Psoas muscle (tissue), 8 donors: Measurements from ENCODE around the gene EGLN2. TPM values are rescaled to one million over a fixed set of nuclear protein-coding genes. Genes with fewer than 3 reads are reported as not detected.
"Not testable (repeated sequence)": the region's sequence is repeated elsewhere in the genome, so short reads cannot be mapped to it uniquely, and the experiment has no call there.

Experiments used
- ATAC-seq, 4 donors: fragments of 200-7000 bp; cut with Tn5 transposase; one replicate each; pipeline ENCODE4 v1.9.1; 2020; ENCODE audit warnings: moderate library complexity in 3 of 4, mild to moderate bottlenecking in 2 of 4
- DNase-seq, 2 donors: peaks; one replicate each; pipeline ENCODE4 v3.0.0-alpha.2; 2020
- H3K27ac ChIP-seq: fragments of 200-600 bp; one replicate; pipeline ENCODE4 v1.8.0; 2022
- H3K27me3 ChIP-seq, 3 donors: fragments of 200-600 bp in 1 of 3; one replicate each; pipeline versions ENCODE4 v1.6.1 to v1.8.0; 2013 to 2022; ENCODE audit warnings: low read length in 2 of 3, mild to moderate bottlenecking in 2 of 3, moderate library complexity in 1 of 3; ENCODE audit not compliant: insufficient read depth in 3 of 3
- H3K36me3 ChIP-seq, 2 donors: fragments of 200-600 bp in 1 of 2; one replicate each; pipeline versions ENCODE4 v1.6.1 to v1.8.0; 2013 to 2022; ENCODE audit warnings: low read depth in 1 of 2, mild to moderate bottlenecking in 1 of 2, moderate library complexity in 1 of 2; ENCODE audit not compliant: insufficient read depth in 1 of 2
- H3K4me1 ChIP-seq: fragments of 200-600 bp; one replicate; pipeline ENCODE4 v1.8.0; 2022
- H3K4me3 ChIP-seq: fragments of 200-600 bp; one replicate; pipeline ENCODE4 v1.8.0; 2022; ENCODE audit warnings: mild to moderate bottlenecking
- H3K9me3 ChIP-seq: fragments of 200-600 bp; one replicate; pipeline ENCODE4 v1.8.0; 2022
- CTCF ChIP-seq: fragments of 200-600 bp; IDR thresholded peaks from one replicate; pipeline ENCODE4 v1.8.0; 2022; ENCODE audit warnings: antibody characterized with exemption
- WGBS, 3 donors: extraction: QIAGEN DNeasy Blood & Tissue Kit; methylation state at CpG; one replicate each; pipeline versions ENCODE4 v1.1.6 to v1.1.7; 2013; 5-methylcytosine and 5-hydroxymethylcytosine counted together
- intact Hi-C, 2 donors: fragments of 100-400 bp; cut with DNase I; formaldehyde crosslinking; loops; one replicate each; pipeline versions ENCODE4 v1.11.0 to v1.14.2; 2022
- polyA plus RNA-seq, 3 donors: library from polyadenylated mRNA; stranded (reverse); fragments of 200-250 nt; gene quantifications; one replicate each; pipeline ENCODE4 v1.2.3, GENCODE V29; 2013
- total RNA-seq, 4 donors: library from RNA; stranded (reverse); fragmentation: NEBNext Ultra II Directional in 2 of 4; extraction: Animal tissue kit (Norgen Biotek cat#: 25700) in 2 of 4; gene quantifications; one replicate each; pipeline versions ENCODE4 v1.2.1 to v1.2.4, GENCODE V29; 2021 to 2023
- donor health status: healthy with polysubstance abuse.
- donor health status: DM: no; HTN: no; CAD: no; lungs with moderate emphysema.
- donor health status: Bipolar disorder and iron deficiency.
- donor health status: healthy.
- donor health status: DM: yes; HTN: yes; CAD: no.
- donor health status: DM: no; HTN: no; CAD: no.
- donor health status: DM: no; HTN: no; CAD: no.
- donor health status: DM: yes; HTN: yes; CAD: no.

The EGLN2 gene
- total and polyA plus RNA-seq, 7 donors, result 34.9 to 67.6 (median 42.9) TPM

GRCh38 chr19:40836754-40837429, 37.9 kb downstream of the EGLN2 start:
- intact Hi-C loops, result no loop called here
- Histone ChIP-seq H3K4me1 (no peaks in the 10 kb centered on the region), H3K27ac (no peak overlapping the region), H3K9me3 (no peaks in the 10 kb centered on the region), H3K27me3 (no peaks in the 10 kb centered on the region), H3K36me3 (no peaks in the 10 kb centered on the region), H3K4me3 (no peak overlapping the region)
- no peak for DNase-seq
- no peak for TF ChIP-seq CTCF
- no peak for ATAC-seq
- 83 to 86% (median 83%) methylated on average over 6 of the region's 6 CpGs for WGBS, 3 donors

GRCh38 chr19:40838477-40838876, 39.5 kb downstream of the EGLN2 start:
- H3K27me3 ChIP-seq, H3K4me3 ChIP-seq, H3K27ac ChIP-seq, ATAC-seq, intact Hi-C loops, H3K36me3 ChIP-seq, H3K4me1 ChIP-seq, DNase-seq, H3K9me3 ChIP-seq: not testable (repeated sequence)
- WGBS, 3 donors, result 63 to 80% (median 68%) methylated on average over 1 of the region's 1 CpG

GRCh38 chr19:40842012-40842411, 43.0 kb downstream of the EGLN2 start:
- H3K36me3 ChIP-seq, intact Hi-C loops, H3K4me3 ChIP-seq, H3K27ac ChIP-seq, H3K4me1 ChIP-seq, ATAC-seq, DNase-seq, H3K9me3 ChIP-seq: not testable (repeated sequence)
- peaks cover 0 to 18% (median 0%) of the 10 kb centered on the region in 3 donors for H3K27me3 ChIP-seq
- 80 to 94% (median 88%) methylated on average over 2 to 3 of the region's 3 CpGs for WGBS, 3 donors

- H3K4me3 ChIP-seq, DNase-seq, H3K27ac ChIP-seq, intact Hi-C loops, ATAC-seq, H3K36me3 ChIP-seq, H3K4me1 ChIP-seq, H3K9me3 ChIP-seq: not testable (repeated sequence)
- H3K27me3 ChIP-seq, result peaks cover 0 to 23% (median 3%) of the 10 kb centered on the region in 3 donors
- WGBS, 3 donors, result 42 to 51% (median 48%) methylated on average over 8 to 10 of the region's 12 CpGs
Measured at GRCh38 chr19:40842997-40843652, 44.1 kb downstream of the EGLN2 start.

- H3K9me3 ChIP-seq, ATAC-seq, intact Hi-C loops, DNase-seq, H3K27ac ChIP-seq, H3K4me3 ChIP-seq, H3K36me3 ChIP-seq, H3K4me1 ChIP-seq: not testable (repeated sequence)
- WGBS, 3 donors, result 3 to 7% (median 3%) methylated on average over 14 to 16 of the region's 19 CpGs
- peaks cover 2 to 28% (median 3%) of the 10 kb centered on the region in 3 donors for H3K27me3 ChIP-seq
Measured at GRCh38 chr19:40843653-40844052, 44.7 kb downstream of the EGLN2 start.

- ATAC-seq, H3K4me3 ChIP-seq, H3K36me3 ChIP-seq, intact Hi-C loops, H3K27ac ChIP-seq, DNase-seq, H3K9me3 ChIP-seq, H3K4me1 ChIP-seq: not testable (repeated sequence)
- 65 to 73% (median 71%) methylated on average over 7 to 8 of the region's 8 CpGs for WGBS, 3 donors
- H3K27me3 ChIP-seq, result peaks cover 3 to 28% (median 4%) of the 10 kb centered on the region in 3 donors
Measured at GRCh38 chr19:40846722-40847121, 47.7 kb downstream of the EGLN2 start.

- H3K9me3 ChIP-seq, result not testable (repeated sequence)
- WGBS, 3 donors, result 82 to 92% (median 82%) methylated on average over 3 of the region's 3 CpGs
Measured at GRCh38 chr19:40850277-40850676, 51.3 kb downstream of the EGLN2 start, which contains the start of gene CYP2A6. CYP2A6 (minus strand) TSS chr19:40850447; CDS start chr19:40850426, 21 bp downstream.

GRCh38 chr19:40852467-40853152, 53.6 kb downstream of the EGLN2 start:
- H3K27me3 ChIP-seq, H3K9me3 ChIP-seq, H3K36me3 ChIP-seq, H3K27ac ChIP-seq, H3K4me3 ChIP-seq, intact Hi-C loops, DNase-seq, H3K4me1 ChIP-seq, ATAC-seq: not testable (repeated sequence)
- WGBS, 3 donors, result 61 to 73% (median 65%) methylated on average over 2 of the region's 3 CpGs

More at GRCh38 chr19:40850277-40850676, 51.3 kb downstream of the EGLN2 start, which contains the start of gene CYP2A6:
- peaks cover 3 to 23% (median 4%) of the 10 kb centered on the region in 3 donors for H3K27me3 ChIP-seq
- H3K4me1 ChIP-seq, H3K27ac ChIP-seq, H3K36me3 ChIP-seq, DNase-seq, ATAC-seq, intact Hi-C loops, H3K4me3 ChIP-seq: not testable (repeated sequence)
